AG09319 (cell line): ENCODE measurements around the gene CLEC14A.
A peak's percentile ranks its signal among the peaks of the same experiment; 100 is the strongest.

Experiments used
- DNase-seq: peaks from one replicate; pipeline ENCODE4 v3.0.0-alpha.2; 2010; ENCODE audit warnings: low read depth; ENCODE audit errors: extremely low read depth
- TF ChIP-seq, protein P1 (sequence below): IDR thresholded peaks from 2 replicates; pipeline ENCODE4 v1.5.1; 2011; ENCODE audit warnings: low read depth, mild to moderate bottlenecking, inconsistent platforms, low read length, moderate library complexity

Gene CLEC14A, protein sequence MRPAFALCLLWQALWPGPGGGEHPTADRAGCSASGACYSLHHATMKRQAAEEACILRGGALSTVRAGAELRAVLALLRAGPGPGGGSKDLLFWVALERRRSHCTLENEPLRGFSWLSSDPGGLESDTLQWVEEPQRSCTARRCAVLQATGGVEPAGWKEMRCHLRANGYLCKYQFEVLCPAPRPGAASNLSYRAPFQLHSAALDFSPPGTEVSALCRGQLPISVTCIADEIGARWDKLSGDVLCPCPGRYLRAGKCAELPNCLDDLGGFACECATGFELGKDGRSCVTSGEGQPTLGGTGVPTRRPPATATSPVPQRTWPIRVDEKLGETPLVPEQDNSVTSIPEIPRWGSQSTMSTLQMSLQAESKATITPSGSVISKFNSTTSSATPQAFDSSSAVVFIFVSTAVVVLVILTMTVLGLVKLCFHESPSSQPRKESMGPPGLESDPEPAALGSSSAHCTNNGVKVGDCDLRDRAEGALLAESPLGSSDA

DNA sequence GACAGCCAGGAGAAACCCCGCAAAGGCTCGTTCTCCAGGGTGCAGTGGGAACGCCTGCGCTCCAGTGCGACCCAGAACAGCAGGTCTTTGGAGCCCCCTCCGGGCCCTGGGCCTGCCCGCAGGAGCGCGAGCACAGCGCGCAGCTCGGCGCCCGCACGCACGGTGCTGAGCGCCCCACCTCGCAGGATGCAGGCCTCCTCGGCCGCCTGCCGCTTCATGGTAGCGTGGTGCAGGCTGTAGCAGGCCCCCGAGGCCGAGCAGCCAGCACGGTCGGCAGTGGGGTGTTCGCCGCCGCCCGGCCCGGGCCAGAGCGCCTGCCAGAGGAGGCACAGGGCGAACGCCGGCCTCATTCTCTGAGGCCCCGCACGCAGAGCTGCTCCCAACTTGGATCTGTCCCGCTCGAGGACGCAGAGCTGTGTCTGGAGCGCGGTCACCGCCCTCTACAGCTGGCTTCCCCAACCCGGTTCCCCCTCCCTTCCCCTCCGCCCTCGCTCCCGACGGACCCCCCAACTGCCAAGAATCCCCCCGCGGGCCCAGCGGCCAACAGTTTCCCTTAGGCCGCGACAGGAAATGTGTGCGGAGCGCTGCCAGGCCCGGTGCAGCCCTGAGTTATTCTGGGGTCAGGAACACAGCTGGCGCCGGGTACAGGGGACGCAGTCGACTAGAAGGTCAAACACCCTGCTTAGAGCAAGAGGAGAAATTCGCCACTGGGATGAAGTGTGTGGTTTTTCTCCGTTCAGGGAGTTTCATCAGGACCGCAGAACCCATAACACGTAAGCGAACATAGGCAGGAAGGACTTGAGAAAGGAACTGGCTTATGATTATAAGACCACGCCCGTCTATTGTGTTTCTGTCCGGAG, at the start of gene CLEC14A:
Gene CLEC14A (minus strand): TSS at position 421 of the 860 bp plus-strand sequence. CDS start 71 bp downstream, at position 350.
- TF ChIP-seq, protein P1, sequence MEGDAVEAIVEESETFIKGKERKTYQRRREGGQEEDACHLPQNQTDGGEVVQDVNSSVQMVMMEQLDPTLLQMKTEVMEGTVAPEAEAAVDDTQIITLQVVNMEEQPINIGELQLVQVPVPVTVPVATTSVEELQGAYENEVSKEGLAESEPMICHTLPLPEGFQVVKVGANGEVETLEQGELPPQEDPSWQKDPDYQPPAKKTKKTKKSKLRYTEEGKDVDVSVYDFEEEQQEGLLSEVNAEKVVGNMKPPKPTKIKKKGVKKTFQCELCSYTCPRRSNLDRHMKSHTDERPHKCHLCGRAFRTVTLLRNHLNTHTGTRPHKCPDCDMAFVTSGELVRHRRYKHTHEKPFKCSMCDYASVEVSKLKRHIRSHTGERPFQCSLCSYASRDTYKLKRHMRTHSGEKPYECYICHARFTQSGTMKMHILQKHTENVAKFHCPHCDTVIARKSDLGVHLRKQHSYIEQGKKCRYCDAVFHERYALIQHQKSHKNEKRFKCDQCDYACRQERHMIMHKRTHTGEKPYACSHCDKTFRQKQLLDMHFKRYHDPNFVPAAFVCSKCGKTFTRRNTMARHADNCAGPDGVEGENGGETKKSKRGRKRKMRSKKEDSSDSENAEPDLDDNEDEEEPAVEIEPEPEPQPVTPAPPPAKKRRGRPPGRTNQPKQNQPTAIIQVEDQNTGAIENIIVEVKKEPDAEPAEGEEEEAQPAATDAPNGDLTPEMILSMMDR = no peak
- no peak for DNase-seq

DNA sequence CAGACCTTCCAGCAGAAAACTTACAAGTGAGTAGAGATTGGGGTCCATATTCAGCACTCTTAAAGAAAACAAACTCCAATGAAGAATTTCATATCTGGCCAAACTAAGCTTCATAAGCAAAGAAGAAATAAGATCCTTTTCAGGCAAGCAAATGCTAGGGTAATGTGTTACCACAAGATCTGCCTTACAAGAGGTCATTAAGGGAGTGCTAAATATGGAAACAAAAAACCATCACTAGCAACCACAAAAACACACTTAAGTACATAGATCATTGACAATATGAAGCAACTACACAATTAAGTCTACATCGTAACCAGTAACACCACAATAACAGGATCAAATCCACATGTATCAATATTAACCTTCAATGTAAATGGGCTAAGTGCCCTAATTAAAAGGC, 47.1 kb upstream of the CLEC14A start:
- TF ChIP-seq, protein P1 = no peak
- no peak for DNase-seq

DNA sequence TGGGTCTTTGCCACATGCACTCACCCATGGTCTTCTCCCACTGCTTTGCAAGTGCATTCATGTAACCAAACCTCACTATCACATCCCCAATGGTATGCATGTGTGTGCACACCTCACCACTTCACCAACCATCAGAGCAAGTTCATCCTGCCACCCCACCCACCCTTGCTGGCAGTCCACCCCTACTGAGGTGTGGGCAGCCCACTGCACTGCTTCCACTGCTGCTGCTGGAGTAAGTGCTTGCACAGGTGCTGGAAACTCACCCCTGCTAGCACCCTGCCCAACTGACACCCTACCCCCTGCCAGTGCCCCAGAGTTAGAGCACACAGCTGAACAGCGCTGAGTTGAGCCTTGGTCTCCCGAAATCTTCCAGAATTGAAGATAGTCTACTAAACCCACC, 46.1 kb upstream of the CLEC14A start:
- no peak for DNase-seq
- TF ChIP-seq, protein P1 = no peak

DNA sequence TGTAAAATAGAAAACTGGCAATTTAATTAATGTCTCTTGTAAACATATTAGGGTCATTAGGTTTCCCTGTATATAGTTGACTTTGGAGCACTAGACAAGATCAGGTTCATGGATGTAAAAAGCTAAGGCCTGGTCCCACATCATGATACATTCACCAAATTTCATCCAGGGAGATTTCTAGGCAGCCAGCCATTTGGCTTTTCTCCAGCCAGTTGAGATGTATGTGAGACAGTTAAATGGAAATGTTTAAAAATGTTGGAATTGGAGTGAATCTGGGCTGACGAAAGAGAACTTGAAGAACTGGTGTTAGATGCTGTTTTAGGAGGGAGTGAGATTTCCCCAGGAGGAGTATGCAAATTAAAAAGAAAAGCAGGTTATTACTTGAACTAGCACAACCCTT, 41.8 kb upstream of the CLEC14A start:
- TF ChIP-seq, protein P1 = no peak
- no peak for DNase-seq

DNA sequence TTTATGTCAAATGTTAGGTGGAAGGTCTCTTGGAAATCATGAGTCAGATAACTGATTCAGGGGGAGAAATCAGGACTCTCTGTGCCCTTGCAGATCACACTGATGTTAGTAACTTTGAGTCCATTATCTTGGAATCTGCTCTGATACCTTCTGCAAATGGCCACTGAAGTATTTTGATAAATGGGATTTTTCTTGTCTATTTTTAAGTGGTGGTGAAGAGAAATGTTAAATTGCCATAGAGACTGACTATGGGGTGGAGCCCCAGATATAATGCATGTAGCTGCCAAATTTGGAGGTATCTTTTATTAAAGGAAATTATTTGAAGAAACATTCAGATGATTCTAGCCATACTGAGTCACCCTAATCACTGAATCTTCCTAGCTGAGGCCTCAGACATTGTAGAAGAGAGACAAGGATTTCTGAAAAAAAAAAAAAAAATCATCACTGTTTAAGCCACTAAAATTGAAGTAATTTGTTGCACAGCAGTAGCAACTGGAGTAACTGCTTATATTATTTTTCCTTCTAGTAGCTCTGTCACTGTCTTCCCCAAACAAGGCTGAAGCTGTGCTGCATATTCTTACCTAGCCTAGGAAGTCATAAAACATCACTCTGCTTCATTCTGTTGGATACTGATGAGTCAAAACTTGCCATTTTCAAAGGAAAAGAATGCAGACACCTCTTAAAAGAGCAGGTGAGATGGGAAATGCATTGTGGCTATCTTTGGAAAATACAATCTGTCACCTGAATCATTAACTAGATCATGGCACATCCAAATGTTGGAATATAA, 36.0 kb upstream of the CLEC14A start:
- TF ChIP-seq, protein P1 = no peak
- no peak for DNase-seq

DNA sequence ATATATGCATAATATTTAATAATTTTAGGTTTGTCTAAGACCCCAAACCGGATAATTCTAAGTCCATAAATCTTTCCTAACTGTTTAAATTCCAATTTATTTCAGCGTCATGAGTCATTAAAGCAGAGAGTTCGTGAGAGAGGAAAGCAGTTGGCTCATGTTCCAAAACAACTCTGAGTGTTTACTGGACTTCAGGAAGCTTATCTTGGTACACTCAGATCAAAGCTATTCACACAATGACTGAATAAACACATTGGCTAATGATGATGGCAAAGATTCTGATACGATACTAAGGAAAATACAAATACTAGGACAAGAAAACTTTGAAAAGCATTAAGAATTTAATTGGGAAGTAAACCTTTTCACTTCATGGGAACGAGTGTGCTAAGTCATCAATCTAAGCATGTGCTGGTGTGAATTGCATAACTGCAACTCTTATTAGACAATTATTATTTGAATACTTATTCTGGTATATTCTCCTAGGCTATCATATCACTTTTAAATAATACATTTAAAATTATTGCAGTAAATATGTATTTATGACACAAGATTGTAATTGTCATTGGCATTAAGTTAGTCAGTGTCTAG, 34.8 kb upstream of the CLEC14A start:
- TF ChIP-seq, protein P1 = no peak
- DNase-seq = peak; percentile 34
